Activated CD4-positive, alpha-beta T cell treated with anti-CD3 and anti-CD28 coated beads, Interleukin-2, Interleukin-6, amounts not matched to agents 100 ng/mL and 50 ng/mL, durations not matched to agents 16 hours and 8 hours (primary cell): ENCODE data around the gene BRAF.
"Not testable (repeated sequence)": the region's sequence is repeated elsewhere in the genome, so short reads cannot be mapped to it uniquely, and the experiment has no call there.

Experiments
- DNase-seq: peaks from one replicate; pipeline ENCODE4 v3.0.0-alpha.2; 2020

The BRAF gene

GRCh38 chr7:140924821-140925421 lies at the start of gene BRAF:
TSS of gene BRAF (minus strand) at chr7:140924929. CDS start at chr7:140924703, 226 bp downstream.
- DNase-seq, result peak; percentile 93

- DNase-seq, result no peak
Observed at GRCh38 chr7:140972876-140973829, 48.4 kb upstream of the BRAF start.

GRCh38 chr7:140972344-140972743 lies 47.6 kb upstream of the BRAF start:
- DNase-seq, result no peak

GRCh38 chr7:140967438-140967837 lies 42.7 kb upstream of the BRAF start:
- DNase-seq, result no peak

GRCh38 chr7:140966561-140967233 lies 42.0 kb upstream of the BRAF start:
- DNase-seq, result no peak

- DNase-seq, result no peak
Observed at GRCh38 chr7:140961117-140961516, 36.4 kb upstream of the BRAF start.

DNA sequence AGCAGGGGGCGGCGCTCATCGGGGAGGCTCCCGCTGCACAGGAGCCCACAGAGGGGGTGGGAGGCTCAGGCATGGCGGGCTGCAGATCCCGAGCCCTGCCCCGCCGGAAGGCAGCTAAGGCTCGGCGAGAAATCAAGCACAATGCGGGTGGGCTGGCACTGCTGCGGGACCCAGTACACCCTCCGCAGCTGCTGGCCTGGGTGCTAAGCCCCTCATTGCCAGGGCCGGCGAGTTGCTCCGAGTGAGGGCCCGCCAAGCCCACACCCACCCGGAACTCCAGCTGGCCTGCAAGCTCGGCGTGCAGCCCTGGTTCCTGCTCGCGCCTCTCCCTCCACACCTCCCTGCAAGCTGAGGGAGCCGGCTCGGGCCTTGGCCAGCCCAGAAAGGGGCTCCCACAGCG lies 32.3 kb upstream of the BRAF start:
- not testable (repeated sequence) for DNase-seq

DNA sequence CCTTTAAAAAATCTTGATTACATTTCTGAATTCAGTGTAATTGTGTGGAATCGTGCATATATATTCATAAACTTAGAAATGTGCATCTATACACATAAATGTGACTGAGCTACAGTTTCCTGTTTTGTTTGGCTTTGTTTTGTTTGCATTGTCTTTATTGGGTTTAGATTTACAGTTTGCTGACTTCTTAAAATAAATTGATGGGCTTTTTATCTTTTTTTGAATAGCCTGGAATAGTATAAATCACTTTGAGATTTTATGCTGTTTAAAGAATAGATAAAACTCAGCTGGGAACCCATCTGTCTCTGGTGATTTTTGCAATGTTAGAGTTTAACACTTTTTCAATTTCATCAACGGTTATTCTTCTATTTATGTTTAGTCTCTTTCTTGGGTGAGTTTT lies 21.2 kb upstream of the BRAF start:
- DNase-seq, result no peak

DNA sequence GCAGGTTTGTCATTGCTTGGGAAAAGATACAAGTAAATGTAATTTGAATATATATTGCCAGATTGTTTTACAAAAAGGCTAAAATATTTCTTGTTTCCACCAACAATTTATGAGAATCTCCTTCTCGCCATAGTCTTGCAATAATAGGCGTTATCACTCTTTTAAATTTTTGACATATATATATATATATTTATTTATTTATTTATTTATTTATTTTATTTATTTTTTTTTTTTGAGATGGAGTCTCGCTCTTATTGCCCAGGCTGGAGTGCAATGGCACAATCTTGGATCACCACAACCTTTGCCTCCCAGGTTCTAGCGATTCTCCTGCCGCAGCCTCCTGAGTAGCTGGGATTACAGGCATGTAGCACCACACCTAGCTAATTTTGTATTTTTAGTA lies 17.5 kb upstream of the BRAF start:
- DNase-seq, result not testable (repeated sequence)

GRCh38 chr7:140940898-140941297 lies 16.2 kb upstream of the BRAF start:
- DNase-seq, result no peak

GRCh38 chr7:140937702-140938264 lies 13.1 kb upstream of the BRAF start:
- no peak for DNase-seq

- DNase-seq, result no peak
Observed at GRCh38 chr7:140928491-140929309, 4.0 kb upstream of the BRAF start.

DNA sequence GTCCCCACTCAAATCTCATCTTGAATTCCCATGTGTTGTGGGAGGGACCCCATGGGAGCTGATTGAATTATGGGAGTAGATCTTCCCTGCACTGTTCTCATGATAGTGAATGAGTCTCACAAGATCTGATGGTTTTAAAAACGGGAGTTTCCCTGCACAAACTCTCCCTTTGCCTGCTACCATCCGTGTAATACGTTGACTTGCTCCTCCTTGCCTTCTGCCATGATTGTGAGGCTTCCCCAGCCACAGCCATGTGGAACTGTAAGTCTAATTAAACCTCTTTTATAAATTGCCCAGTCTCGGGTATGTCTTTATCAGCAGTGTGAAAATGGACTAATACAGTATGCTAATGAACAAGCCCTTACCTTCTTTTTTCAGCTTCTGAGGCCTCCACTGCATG lies 3.2 kb upstream of the BRAF start:
- not testable (repeated sequence) for DNase-seq

DNA sequence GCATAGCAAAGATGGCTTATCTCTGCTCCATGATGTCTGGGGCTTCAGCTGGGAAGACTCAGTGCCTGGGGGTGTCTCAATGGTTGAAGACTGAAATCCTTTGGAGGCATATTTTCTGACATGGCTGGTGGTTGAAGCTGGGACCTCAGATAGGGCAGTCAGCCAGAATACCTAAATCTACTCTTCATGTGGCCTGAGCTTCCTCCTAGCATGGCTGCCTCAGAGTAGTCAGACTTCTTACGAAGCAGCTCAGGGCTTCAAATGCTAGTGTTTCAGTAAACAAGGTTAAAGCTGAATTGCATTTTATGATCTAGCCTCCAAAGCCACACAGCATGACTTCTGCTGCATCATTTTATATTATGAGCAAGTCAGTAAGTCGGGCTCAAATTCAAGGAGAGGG lies 2.6 kb upstream of the BRAF start:
- no peak for DNase-seq

DNA sequence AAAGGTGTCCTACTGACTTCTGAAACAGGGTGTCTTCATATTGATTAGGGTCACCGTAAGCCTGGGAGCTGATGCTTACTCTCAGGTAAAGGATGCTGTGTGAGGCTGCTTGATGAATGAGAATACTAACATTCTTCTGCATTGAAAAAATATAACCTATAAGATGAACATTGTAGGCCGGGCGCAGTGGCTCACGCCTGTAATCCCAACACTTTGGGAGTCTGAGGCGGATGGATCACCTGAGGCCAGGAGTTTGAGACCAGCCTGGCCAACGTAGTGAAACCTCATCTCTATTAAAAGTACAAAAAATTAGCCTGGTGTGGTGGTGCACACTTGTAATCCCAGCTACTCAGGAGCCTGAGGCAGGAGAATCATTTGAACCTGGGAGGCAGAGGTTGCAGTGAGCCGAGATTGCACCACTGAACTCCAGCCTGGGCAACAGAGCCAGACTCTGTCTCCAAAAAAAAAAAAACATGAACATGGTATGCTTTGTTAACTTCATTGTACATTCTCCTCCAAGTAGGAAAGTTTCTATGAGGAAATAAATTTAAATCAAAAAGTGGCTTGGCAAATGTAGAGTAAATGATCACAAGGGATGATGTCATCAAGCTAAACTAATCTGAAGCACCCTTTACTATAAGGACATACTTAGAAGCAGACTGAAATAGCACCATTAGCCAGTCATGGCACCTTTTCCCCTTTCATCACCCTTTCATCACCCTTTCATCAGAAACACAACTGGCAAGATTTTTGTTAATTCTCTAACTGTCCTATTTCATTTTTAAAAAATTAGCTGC lies 1.5 kb upstream of the BRAF start:
- DNase-seq, result no peak

GRCh38 chr7:140924019-140924820 lies 509 bp downstream of the BRAF start:
- peak; percentile 76 for DNase-seq

GRCh38 chr7:140923358-140924006 lies 1.2 kb downstream of the BRAF start:
- DNase-seq, result no peak

DNA sequence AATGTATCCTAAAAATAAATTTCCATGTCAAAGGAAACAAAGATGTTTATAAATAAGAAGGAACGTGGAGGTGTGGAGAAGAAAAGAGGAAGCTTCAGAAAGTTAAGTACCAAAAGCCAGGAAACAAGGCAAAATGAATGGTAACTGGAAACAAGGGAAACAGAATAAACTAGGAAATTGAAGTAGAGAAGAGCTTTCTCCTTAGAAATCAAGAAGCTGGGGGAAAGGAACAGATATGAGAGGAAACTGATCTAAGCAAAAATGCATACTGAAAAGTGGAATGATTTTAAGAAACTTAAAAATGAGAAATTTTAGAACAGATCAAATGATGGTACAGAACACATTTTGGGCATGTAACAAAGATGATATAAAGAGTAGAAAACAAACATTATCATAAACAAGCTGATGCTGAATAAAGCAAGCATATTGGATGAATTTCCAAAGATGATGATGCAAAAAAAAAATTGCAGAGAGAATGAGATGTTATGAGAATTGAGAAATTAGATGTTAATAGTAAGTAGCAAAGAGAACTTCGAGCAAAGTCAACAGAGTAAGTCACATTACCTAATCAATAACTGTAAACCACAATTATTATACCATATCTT lies 1.9 kb downstream of the BRAF start:
- DNase-seq, result no peak

DNA sequence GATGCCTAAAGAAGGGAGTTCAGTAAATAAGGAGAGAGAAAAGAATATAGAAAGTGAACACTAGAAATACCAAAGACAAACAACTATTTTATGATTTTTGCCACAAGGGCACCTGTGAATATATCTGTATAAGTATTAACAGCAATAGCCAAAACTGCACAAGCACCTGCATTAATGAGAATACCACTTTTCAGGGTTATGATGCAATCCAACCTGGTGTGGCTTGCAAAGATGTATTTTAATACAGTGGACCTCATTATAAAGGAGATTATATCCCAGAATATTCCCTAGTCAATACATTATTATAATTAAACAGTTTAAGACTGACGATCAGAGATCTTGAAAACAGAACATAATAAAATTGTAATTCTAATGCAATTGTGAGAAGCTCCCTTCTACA lies 4.0 kb downstream of the BRAF start:
- DNase-seq, result no peak

GRCh38 chr7:140918236-140918635 lies 6.5 kb downstream of the BRAF start:
- DNase-seq, result no peak
